ENCODE measurements around the gene HEMGN. TPM values are rescaled to one million over a fixed set of nuclear protein-coding genes. Genes with fewer than 3 reads are reported as not detected.

The HEMGN gene
- total and polyA plus RNA-seq, 2 of the 8 experiments (the other 6 are each of a cell fraction or from before 2014, with no cell fraction given), result not detected

DNA sequence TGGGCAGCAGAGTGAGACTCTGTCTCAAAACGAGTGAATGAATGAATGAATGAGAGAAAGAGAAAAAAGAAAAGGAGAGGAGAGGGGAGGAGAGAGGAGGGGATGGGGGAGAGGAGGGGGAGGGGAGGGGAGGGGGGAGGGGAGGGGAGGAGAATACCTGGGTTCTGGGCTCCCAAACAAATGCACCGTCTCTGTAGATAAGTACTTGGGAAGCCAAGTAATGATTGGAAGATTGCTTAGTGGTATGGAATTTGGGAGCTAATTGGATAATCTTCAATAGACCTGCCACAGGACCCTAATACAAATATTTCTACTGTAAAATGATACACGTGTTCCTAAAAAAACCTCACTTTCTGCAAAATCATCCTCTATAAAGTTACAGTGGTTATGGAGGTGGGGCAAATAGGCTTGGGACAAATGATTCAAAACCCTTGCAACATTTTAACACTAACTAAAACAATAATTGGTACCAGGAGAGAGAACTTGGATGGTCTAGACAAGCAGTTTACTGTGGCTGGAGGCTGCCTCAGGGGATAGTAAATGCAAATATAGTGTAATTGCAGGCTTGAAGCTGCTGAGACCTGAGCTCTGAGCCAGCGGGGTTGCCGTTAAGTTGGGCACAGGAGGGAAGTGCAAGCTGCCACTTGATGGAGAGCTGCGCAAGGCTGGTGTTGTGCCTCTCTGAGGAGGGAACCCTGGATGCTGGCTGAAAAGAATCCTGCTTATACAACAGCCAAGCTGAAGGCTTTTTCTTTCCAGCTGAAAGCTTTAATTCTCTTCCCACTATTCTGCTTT, 3.5 kb downstream of the HEMGN start:
- Histone ChIP-seq H3K9ac (replicated peaks in 1 of 4; ENCODE audit: extremely low read depth in 1 of 4, low read depth in 3 of 4, low read length in 3 of 4) (no peak overlapping the region), H4K91ac (replicated peaks; ENCODE audit: insufficient read length, low read length) (no peak overlapping the region), H3K9me3 (ENCODE audit: insufficient read depth in 2 of 2, low read depth in 1 of 2, low read length in 1 of 2) (no peaks in the 10 kb centered on the region), H2BK5ac (ENCODE audit: low read depth, low read length) (no peak overlapping the region), H3K4me2 (ENCODE audit: insufficient read depth in 1 of 2, low read depth in 2 of 2, low read length in 2 of 2) (no peak overlapping the region), H4K20me1 (replicated peaks in 1 of 2; ENCODE audit: control insufficient read depth in 1 of 2, insufficient read depth in 2 of 2, low read length in 2 of 2) (no peaks in the 10 kb centered on the region), H3K23ac (ENCODE audit: insufficient read length) (no peak overlapping the region), H3K14ac (ENCODE audit: insufficient read length) (no peak overlapping the region), H3K79me2 (ENCODE audit: control insufficient read depth in 1 of 2, insufficient read depth in 2 of 2, low read length in 2 of 2) (no peaks in the 10 kb centered on the region), H3K36me3 (ENCODE audit: control insufficient read depth in 2 of 4, insufficient read depth in 4 of 4, low read length in 3 of 4) (no peaks in the 10 kb centered on the region), H2BK12ac (ENCODE audit: low read depth, low read length) (no peak overlapping the region), H2AK5ac (ENCODE audit: low read depth, low read length) (no peak overlapping the region), H4K8ac (ENCODE audit: extremely low read depth, insufficient read depth, low read length) (no peak overlapping the region), H3K4me3 (ENCODE audit: extremely low read depth in 1 of 4, insufficient read depth in 2 of 4, low read depth in 3 of 4, low read length in 4 of 4) (no peak overlapping the region), H3K27me3 (replicated peaks in 1 of 4; ENCODE audit: control insufficient read depth in 3 of 4, extremely low read depth in 1 of 4, insufficient read depth in 3 of 4, low read length in 3 of 4) (peaks cover 0 to 10% (median 5%) of the 10 kb centered on the region in 4 experiments; a peak in 5 of 7 replicates), H2BK15ac (ENCODE audit: low read length) (no peak overlapping the region), H3K4ac (replicated peaks; ENCODE audit: insufficient read length, low read depth, low read length) (no peak overlapping the region), H2BK20ac (ENCODE audit: low read length) (no peak overlapping the region), H3K27ac (ENCODE audit: low read depth, low read length) (no peak overlapping the region), H2AFZ (ENCODE audit: low read length) (no peak overlapping the region), H4K5ac (ENCODE audit: insufficient read length, low read depth, low read length) (no peak overlapping the region), H3K23me2 (ENCODE audit: low read depth, low read length) (no peaks in the 10 kb centered on the region), H3K4me1 (replicated peaks in 1 of 4; ENCODE audit: control insufficient read depth in 3 of 4, insufficient read depth in 4 of 4, low read length in 3 of 4) (no peaks in the 10 kb centered on the region; a peak in 1 of 7 replicates), H3K79me1 (ENCODE audit: low read depth, low read length) (no peaks in the 10 kb centered on the region), H3K56ac (replicated peaks; ENCODE audit: insufficient read length, low read depth, low read length) (no peak overlapping the region), H2BK120ac (replicated peaks; ENCODE audit: low read depth, low read length) (no peak overlapping the region), H3K18ac (ENCODE audit: extremely low read depth, low read length) (no peak overlapping the region)
- POLR2A ChIA-PET (ENCODE audit: partially characterized antibody), result interaction anchor here (2.0 kb wide), 1 partner anchor 13 kb away, joined by 12 read pairs; the partner anchor contains the start of gene TRMO
- WGBS, 2 experiments (ENCODE audit: extremely low coverage in 1 of 2, insufficient coverage in 1 of 2, insufficient read length in 1 of 2, insufficient replicate concordance in 2 of 2, low coverage in 1 of 2, low lambda C conversion rate in 2 of 2, missing lambda C conversion rate in 1 of 2), result 54% methylated on average over 6 of the region's 6 CpGs; no CpG with 5 or more reads in 1 of the 2 experiments
- DNase-seq (ENCODE audit: low read depth in 1 of 2, low spot score in 2 of 2), result no peak
- FAIRE-seq, result no peak
- CTCF ChIA-PET (ENCODE audit: partially characterized antibody), result interaction anchor here (0.6 to 1.9 kb wide), 6 partner anchors 9 to 1076 kb away, joined by 3 to 9 read pairs (median 4); partner anchors contain the start of gene TRMO
- TF ChIP-seq TCF12 (IDR thresholded peaks at IDR 0.05; ENCODE audit: low read depth, low read length) (no peak), CBX5 (IDR thresholded peaks at IDR 0.05; ENCODE audit: low read depth, low read length) (no peak), RAD21 (IDR thresholded peaks at IDR 0.05 in 1 of 2, conservative IDR thresholded peaks at IDR 0.05 in 1 of 2; ENCODE audit: low read depth in 2 of 2, low read length in 2 of 2) (no peak), HDAC2 (IDR thresholded peaks at IDR 0.05; ENCODE audit: borderline replicate concordance in 1 of 2, low read depth in 2 of 2, low read length in 2 of 2) (no peak), SUZ12 (IDR thresholded peaks at IDR 0.05; ENCODE audit: low read length) (no peak)
